B cell (primary cell): ENCODE results near the gene DCST2.

Source experiments
- EZH2 ChIP-seq: IDR thresholded peaks from 2 replicates; pipeline ENCODE4 v1.6.1; 2012; ENCODE audit warnings: borderline replicate concordance, low read depth, mild to moderate bottlenecking, moderate library complexity, low read length; ENCODE audit not compliant: insufficient read depth, poor library complexity, severe bottlenecking
- TF ChIP-seq, protein P1 (sequence below): fragments of 200-600 bp; IDR thresholded peaks from one replicate; pipeline ENCODE4 v1.8.0; 2022; ENCODE audit warnings: antibody characterized with exemption, mild to moderate bottlenecking

GRCh38 chr1:155030899-155031298, 2.7 kb downstream of the DCST2 start:
- TF ChIP-seq, protein P1, sequence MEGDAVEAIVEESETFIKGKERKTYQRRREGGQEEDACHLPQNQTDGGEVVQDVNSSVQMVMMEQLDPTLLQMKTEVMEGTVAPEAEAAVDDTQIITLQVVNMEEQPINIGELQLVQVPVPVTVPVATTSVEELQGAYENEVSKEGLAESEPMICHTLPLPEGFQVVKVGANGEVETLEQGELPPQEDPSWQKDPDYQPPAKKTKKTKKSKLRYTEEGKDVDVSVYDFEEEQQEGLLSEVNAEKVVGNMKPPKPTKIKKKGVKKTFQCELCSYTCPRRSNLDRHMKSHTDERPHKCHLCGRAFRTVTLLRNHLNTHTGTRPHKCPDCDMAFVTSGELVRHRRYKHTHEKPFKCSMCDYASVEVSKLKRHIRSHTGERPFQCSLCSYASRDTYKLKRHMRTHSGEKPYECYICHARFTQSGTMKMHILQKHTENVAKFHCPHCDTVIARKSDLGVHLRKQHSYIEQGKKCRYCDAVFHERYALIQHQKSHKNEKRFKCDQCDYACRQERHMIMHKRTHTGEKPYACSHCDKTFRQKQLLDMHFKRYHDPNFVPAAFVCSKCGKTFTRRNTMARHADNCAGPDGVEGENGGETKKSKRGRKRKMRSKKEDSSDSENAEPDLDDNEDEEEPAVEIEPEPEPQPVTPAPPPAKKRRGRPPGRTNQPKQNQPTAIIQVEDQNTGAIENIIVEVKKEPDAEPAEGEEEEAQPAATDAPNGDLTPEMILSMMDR: no peak
- TF ChIP-seq EZH2: no peak
